CD4-positive, alpha-beta memory T cell (primary cell): Measurements from ENCODE around the gene CPN2. TPM values are rescaled to one million over a fixed set of nuclear protein-coding genes. Genes with fewer than 3 reads are reported as not detected.

Experiments
- CTCF ChIA-PET: fragments of 350-600 bp; sonication (Branson Sonifier 250); formaldehyde crosslinking; loops from one replicate; lab custom pipeline; 2021; ENCODE audit warnings: inconsistent platforms; ENCODE audit not compliant: partially characterized antibody; lab: Charles Lee
- POLR2A ChIA-PET: fragments of 350-600 bp; sonication (Branson Sonifier 250); formaldehyde crosslinking; loops from one replicate; lab custom pipeline; 2021; ENCODE audit not compliant: partially characterized antibody; lab: Charles Lee
- DNase-seq, 5 donors: peaks; one replicate each; pipeline versions ENCODE4 v3.0.0 to v3.0.0-alpha.2; 2020 to 2022; ENCODE audit warnings: mixed read lengths in 1 of 5
- H3K27ac ChIP-seq: one replicate; pipeline ENCODE4 v1.7.0; 2013; ENCODE audit warnings: low read depth, low read length
- H3K27me3 ChIP-seq: 2 replicates; pipeline ENCODE4 v1.7.0; 2013; ENCODE audit warnings: mild to moderate bottlenecking, low read length, moderate library complexity; ENCODE audit not compliant: insufficient read depth
- H3K36me3 ChIP-seq: 2 replicates; pipeline ENCODE4 v1.7.0; 2013; ENCODE audit warnings: mild to moderate bottlenecking, low read length, moderate library complexity; ENCODE audit not compliant: insufficient read depth
- H3K4me1 ChIP-seq: 2 replicates; pipeline ENCODE4 v1.7.0; 2013; ENCODE audit warnings: mild to moderate bottlenecking, low read length, moderate library complexity; ENCODE audit not compliant: insufficient read depth
- H3K4me3 ChIP-seq, 2 donors: one replicate each; pipeline ENCODE4 v1.7.0; 2013; ENCODE audit warnings: low read length in 2 of 2, mild to moderate bottlenecking in 1 of 2
- H3K9me3 ChIP-seq, 2 donors: one replicate each; pipeline ENCODE4 v1.7.0; 2013; ENCODE audit warnings: low read length in 2 of 2, control low read depth in 1 of 2; ENCODE audit not compliant: control insufficient read depth in 1 of 2
- H3K27ac Mint-ChIP-seq, 7 donors: one replicate each; pipeline ENCODE4 v1.8.0; 2020 to 2021; ENCODE audit warnings: mixed read lengths in 7 of 7, mild to moderate bottlenecking in 6 of 7, inconsistent platforms in 3 of 7, moderate library complexity in 3 of 7
- H3K27me3 Mint-ChIP-seq, 2 donors: one replicate each; pipeline ENCODE4 v1.8.0; 2020 to 2021; ENCODE audit warnings: mixed read lengths in 2 of 2
- H3K36me3 Mint-ChIP-seq, 2 donors: one replicate each; pipeline ENCODE4 v1.8.0; 2020 to 2021; ENCODE audit warnings: mixed read lengths in 2 of 2, inconsistent platforms in 1 of 2, mild to moderate bottlenecking in 1 of 2
- H3K4me1 Mint-ChIP-seq, 4 donors: one replicate each; pipeline ENCODE4 v1.8.0; 2020 to 2021; ENCODE audit warnings: mixed read lengths in 4 of 4, mild to moderate bottlenecking in 1 of 4
- H3K4me3 Mint-ChIP-seq, 8 donors: one replicate each; pipeline ENCODE4 v1.8.0; 2020 to 2021; ENCODE audit warnings: mixed read lengths in 8 of 8, mild to moderate bottlenecking in 7 of 8, moderate library complexity in 6 of 8, inconsistent platforms in 3 of 8
- H3K9me3 Mint-ChIP-seq, 8 donors: one replicate each; pipeline ENCODE4 v1.8.0; 2020 to 2021; ENCODE audit warnings: mixed read lengths in 8 of 8, mild to moderate bottlenecking in 5 of 8, inconsistent platforms in 3 of 8, moderate library complexity in 1 of 8
- intact Hi-C: fragments of 100-400 bp; cut with micrococcal nuclease; formaldehyde crosslinking; loops from one replicate; pipeline ENCODE4 v1.15.1; 2023
- polyA plus RNA-seq, 2 donors: library from polyadenylated mRNA; unstranded; fragments of 300-500 nt; fragmentation: Illumina TruSeq; gene quantifications; one replicate each; pipeline ENCODE4 v1.2.3, GENCODE V29; 2021
- total RNA-seq, 2 experiments: library from RNA; stranded (reverse); gene quantifications; one replicate each; pipeline ENCODE4 v1.2.3, GENCODE V29; 2021

Gene CPN2
- total and polyA plus RNA-seq, 4 experiments from 2014 or later = not detected

- H3K4me1 ChIP-seq = peaks cover 42% of the 10 kb centered on the region
- POLR2A ChIA-PET = interaction anchor here (0.7 kb wide), 1 partner anchor 91 kb away, joined by 4 read pairs; no protein-coding TSS in a partner anchor
- H3K27ac Mint-ChIP-seq = peak overlapping the region in 2 of 7 donors; percentile 39 to 67
These were observed 45.6 kb downstream of the CPN2 start for GRCh38 chr3:194305356-194306108.

GRCh38 chr3:194304186-194304917, 46.8 kb downstream of the CPN2 start:
- intact Hi-C loops = no loop called here
- CTCF ChIA-PET = interaction anchor here (0.9 kb wide), 1 partner anchor 11 kb away, joined by 3 read pairs; no protein-coding TSS in a partner anchor
- Mint-ChIP-seq H3K4me3 (peak overlapping the region in 1 of 8 donors; percentile 26), H3K4me1 (peaks cover 16 to 37% (median 27%) of the 10 kb centered on the region in 4 donors), H3K9me3 (peaks cover 0 to 4% (median under 1%) of the 10 kb centered on the region in 8 donors), H3K27me3 (no peaks in the 10 kb centered on the region), H3K36me3 (no peaks in the 10 kb centered on the region), H3K27ac (no peak overlapping the region)
- Histone ChIP-seq H3K4me3 (no peak overlapping the region), H3K27ac (no peak overlapping the region), H3K27me3 (no peaks in the 10 kb centered on the region), H3K36me3 (no peaks in the 10 kb centered on the region), H3K9me3 (no peaks in the 10 kb centered on the region), H3K4me1 (peaks cover 52% of the 10 kb centered on the region)
- DNase-seq = no peak
- POLR2A ChIA-PET = no interaction called here

More at GRCh38 chr3:194305356-194306108, 45.6 kb downstream of the CPN2 start:
- Mint-ChIP-seq H3K36me3 (no peaks in the 10 kb centered on the region), H3K4me3 (peak overlapping the region in 6 of 8 donors; percentile 34 to 86 (median 74)), H3K4me1 (peaks cover 8 to 35% (median 20%) of the 10 kb centered on the region in 4 donors), H3K9me3 (peaks cover 0 to 4% (median under 1%) of the 10 kb centered on the region in 8 donors), H3K27me3 (no peaks in the 10 kb centered on the region)
- DNase-seq = no peak
- intact Hi-C loops = no loop called here
- Histone ChIP-seq H3K4me3 (no peak overlapping the region), H3K27me3 (no peaks in the 10 kb centered on the region), H3K36me3 (no peaks in the 10 kb centered on the region), H3K9me3 (no peaks in the 10 kb centered on the region), H3K27ac (no peak overlapping the region)
- CTCF ChIA-PET = no interaction called here

GRCh38 chr3:194303749-194304148, 47.4 kb downstream of the CPN2 start:
- Mint-ChIP-seq H3K36me3 (no peaks in the 10 kb centered on the region), H3K4me3 (no peak overlapping the region), H3K9me3 (peaks cover 0 to 4% (median under 1%) of the 10 kb centered on the region in 8 donors), H3K27me3 (no peaks in the 10 kb centered on the region), H3K4me1 (peaks cover 12 to 36% (median 23%) of the 10 kb centered on the region in 4 donors), H3K27ac (no peak overlapping the region)
- POLR2A ChIA-PET = no interaction called here
- Histone ChIP-seq H3K4me1 (peaks cover 52% of the 10 kb centered on the region), H3K27me3 (no peaks in the 10 kb centered on the region), H3K4me3 (no peak overlapping the region), H3K9me3 (no peaks in the 10 kb centered on the region), H3K36me3 (no peaks in the 10 kb centered on the region), H3K27ac (no peak overlapping the region)
- no peak for DNase-seq
- CTCF ChIA-PET = interaction anchor here (0.9 to 1.2 kb wide), 2 partner anchors 12 kb away, joined by 3 to 4 read pairs; no protein-coding TSS in a partner anchor
- intact Hi-C loops = no loop called here

GRCh38 chr3:194301730-194302129, 49.4 kb downstream of the CPN2 start:
- Mint-ChIP-seq H3K27me3 (no peaks in the 10 kb centered on the region), H3K4me1 (peaks cover 8 to 24% (median 16%) of the 10 kb centered on the region in 4 donors), H3K27ac (no peak overlapping the region), H3K9me3 (peaks cover 0 to 4% (median under 1%) of the 10 kb centered on the region in 8 donors), H3K4me3 (no peak overlapping the region), H3K36me3 (no peaks in the 10 kb centered on the region)
- DNase-seq = no peak
- no peaks in the 10 kb centered on the region for H3K36me3 ChIP-seq
- H3K9me3 ChIP-seq = no peaks in the 10 kb centered on the region
- H3K4me1 ChIP-seq = peaks cover 33% of the 10 kb centered on the region
- CTCF ChIA-PET = interaction anchor here (0.6 to 1.9 kb wide), 2 partner anchors 14 to 167 kb away, joined by 3 to 9 read pairs; no protein-coding TSS in a partner anchor
- H3K4me3 ChIP-seq = no peak overlapping the region
- H3K27me3 ChIP-seq = no peaks in the 10 kb centered on the region
- intact Hi-C loops = no loop called here
- POLR2A ChIA-PET = no interaction called here
- no peak overlapping the region for H3K27ac ChIP-seq

- CTCF ChIA-PET = interaction anchor here (1.9 kb wide), 1 partner anchor 15 kb away, joined by 9 read pairs; no protein-coding TSS in a partner anchor
These were observed 50.2 kb downstream of the CPN2 start for GRCh38 chr3:194300936-194301335.

GRCh38 chr3:194300382-194300758, 50.8 kb downstream of the CPN2 start:
- Histone ChIP-seq H3K36me3 (no peaks in the 10 kb centered on the region), H3K4me3 (no peak overlapping the region), H3K27ac (no peak overlapping the region), H3K4me1 (peaks cover 20% of the 10 kb centered on the region), H3K9me3 (no peaks in the 10 kb centered on the region), H3K27me3 (no peaks in the 10 kb centered on the region)
- no peaks in the 10 kb centered on the region for H3K36me3 Mint-ChIP-seq
- H3K9me3 Mint-ChIP-seq = peaks cover 0 to 4% (median under 1%) of the 10 kb centered on the region in 8 donors
- POLR2A ChIA-PET = no interaction called here
- H3K27me3 Mint-ChIP-seq = peaks cover 0 to under 1% of the 10 kb centered on the region in 2 donors
- no peak for DNase-seq
- no peak overlapping the region for H3K27ac Mint-ChIP-seq
- peaks cover 8 to 13% (median 11%) of the 10 kb centered on the region in 4 donors for H3K4me1 Mint-ChIP-seq
- peak overlapping the region in 3 of 8 donors; percentile 15 to 48 (median 44) for H3K4me3 Mint-ChIP-seq
- intact Hi-C loops = no loop called here
- CTCF ChIA-PET = interaction anchor here (0.6 to 1.9 kb wide), 3 partner anchors 15 to 108 kb away, joined by 3 to 9 read pairs (median 4); no protein-coding TSS in a partner anchor

More at GRCh38 chr3:194300936-194301335, 50.2 kb downstream of the CPN2 start:
- Mint-ChIP-seq H3K4me1 (peaks cover 8 to 17% (median 13%) of the 10 kb centered on the region in 4 donors), H3K36me3 (no peaks in the 10 kb centered on the region), H3K27ac (no peak overlapping the region), H3K4me3 (no peak overlapping the region), H3K27me3 (no peaks in the 10 kb centered on the region), H3K9me3 (peaks cover 0 to 4% (median under 1%) of the 10 kb centered on the region in 8 donors)
- no peak overlapping the region for H3K4me3 ChIP-seq
- DNase-seq = no peak
- POLR2A ChIA-PET = no interaction called here
- H3K36me3 ChIP-seq = no peaks in the 10 kb centered on the region
- no peak overlapping the region for H3K27ac ChIP-seq
- peaks cover 25% of the 10 kb centered on the region for H3K4me1 ChIP-seq
- intact Hi-C loops = no loop called here
- H3K9me3 ChIP-seq = no peaks in the 10 kb centered on the region
- H3K27me3 ChIP-seq = no peaks in the 10 kb centered on the region
